Suprapubic skin (tissue), 4 donors: ENCODE results near the gene TPD52L1. TPM values are rescaled to one million over a fixed set of nuclear protein-coding genes. Genes with fewer than 3 reads are reported as not detected.
A peak's percentile ranks its signal among the peaks of the same experiment; 100 is the strongest.

Experiments
- DNase-seq, 2 donors: peaks; one replicate each; pipeline ENCODE4 v3.0.0-alpha.2; 2019; ENCODE audit warnings: low spot score in 2 of 2
- H3K27ac ChIP-seq: fragments of 200-600 bp; sonication (generic); one replicate; pipeline ENCODE4 v1.5.1; 2019
- H3K27me3 ChIP-seq: fragments of 200-600 bp; sonication (generic); one replicate; pipeline ENCODE4 v1.5.1; 2019
- H3K36me3 ChIP-seq: fragments of 200-600 bp; sonication (generic); one replicate; pipeline ENCODE4 v1.5.1; 2019
- H3K4me1 ChIP-seq: fragments of 200-600 bp; sonication (generic); one replicate; pipeline ENCODE4 v1.5.1; 2019
- H3K4me3 ChIP-seq: fragments of 200-600 bp; sonication (generic); one replicate; pipeline ENCODE4 v1.5.1; 2019; ENCODE audit warnings: mild to moderate bottlenecking
- H3K9me3 ChIP-seq: fragments of 200-600 bp; sonication (generic); one replicate; pipeline ENCODE4 v1.5.1; 2019
- CTCF ChIP-seq, 2 donors: fragments of 200-600 bp in 1 of 2; fragments of 450-650 bp in 1 of 2; sonication (generic) in 1 of 2; IDR thresholded peaks; one replicate each; pipeline ENCODE4 v1.5.1; 2016 to 2019; ENCODE audit warnings: antibody characterized with exemption in 2 of 2, mild to moderate bottlenecking in 1 of 2, moderate library complexity in 1 of 2
- EP300 ChIP-seq: sonication (generic); formaldehyde crosslinking; IDR thresholded peaks from one replicate; pipeline ENCODE4 v1.6.1; 2017; ENCODE audit warnings: antibody characterized with exemption
- POLR2A ChIP-seq, 2 donors: fragments of 450-650 bp; IDR thresholded peaks; one replicate each; pipeline ENCODE4 v1.6.1; 2017; ENCODE audit warnings: antibody characterized with exemption in 2 of 2, mild to moderate bottlenecking in 2 of 2, moderate library complexity in 2 of 2
- POLR2AphosphoS5 ChIP-seq, 3 donors: sonication (generic); formaldehyde crosslinking; IDR thresholded peaks; one replicate each; pipeline ENCODE4 v1.6.1; 2017; ENCODE audit warnings: antibody characterized with exemption in 3 of 3
- WGBS: methylation state at CpG from one replicate; pipeline ENCODE4 v1.1.5; 2018; 5-methylcytosine and 5-hydroxymethylcytosine counted together
- total RNA-seq, 4 donors: library from RNA; depleted of rRNA; stranded (reverse); fragments of >200 nt; gene quantifications; one replicate each; pipeline ENCODE4 v1.1.0, GENCODE V29; 2016

TPD52L1 gene
- total RNA-seq, 4 donors from 2014 or later: 146 to 202 (median 190) TPM

DNA sequence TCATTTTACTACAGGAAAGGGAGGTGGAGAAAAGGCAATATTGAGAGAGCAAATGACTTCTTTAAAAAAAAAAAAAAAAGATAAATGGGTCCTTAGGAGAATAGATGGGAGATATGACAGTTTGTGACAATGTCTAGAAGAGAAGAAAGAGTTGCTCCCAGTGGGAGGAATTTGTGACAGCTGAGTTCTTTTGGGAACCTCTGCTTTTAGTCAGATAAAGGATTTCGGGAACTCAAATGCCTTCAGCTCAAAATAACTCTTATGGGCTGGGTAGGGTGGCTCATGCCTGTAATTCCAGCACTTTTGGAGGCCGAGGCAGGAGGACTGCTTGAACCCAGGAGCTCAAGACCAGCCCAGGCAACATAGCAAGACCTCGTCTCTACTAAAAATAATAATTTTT is 13.1 kb downstream of the TPD52L1 start:
- Histone ChIP-seq H3K4me3 (no peak overlapping the region), H3K27ac (no peak overlapping the region), H3K4me1 (peaks cover 23% of the 10 kb centered on the region), H3K36me3 (no peaks in the 10 kb centered on the region), H3K9me3 (no peaks in the 10 kb centered on the region), H3K27me3 (no peaks in the 10 kb centered on the region)
- no peak for DNase-seq
- TF ChIP-seq POLR2A (IDR thresholded peaks at IDR 0.05) (no peak), CTCF (IDR thresholded peaks at IDR 0.05) (no peak), POLR2AphosphoS5 (IDR thresholded peaks at IDR 0.05) (no peak), EP300 (no peak)
- 89% methylated on average over 3 of the region's 3 CpGs for WGBS

DNA sequence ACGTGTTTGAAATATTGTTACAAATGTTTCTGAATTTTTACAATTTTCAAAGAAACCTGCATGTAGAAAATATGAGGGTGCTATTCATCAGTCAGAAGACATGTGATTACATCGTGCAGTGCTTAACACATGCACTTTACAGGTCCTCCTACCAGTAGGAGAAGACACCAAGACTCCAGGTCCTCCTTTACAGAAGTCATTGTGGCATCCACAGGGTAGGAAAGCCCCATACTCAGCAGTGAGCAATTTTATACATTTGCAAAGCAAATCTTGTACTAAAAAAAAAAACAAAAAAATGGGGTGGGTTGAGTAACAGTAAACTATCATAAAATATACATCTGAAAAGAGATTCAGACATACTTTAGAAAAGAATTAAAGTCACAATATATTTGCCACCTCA is 14.0 kb downstream of the TPD52L1 start:
- Histone ChIP-seq H3K27me3 (no peaks in the 10 kb centered on the region), H3K4me3 (no peak overlapping the region), H3K36me3 (no peaks in the 10 kb centered on the region), H3K9me3 (no peaks in the 10 kb centered on the region), H3K27ac (no peak overlapping the region), H3K4me1 (peaks cover 23% of the 10 kb centered on the region)
- WGBS: 88% methylated on average over 2 of the region's 2 CpGs
- no peak for TF ChIP-seq CTCF (IDR thresholded peaks at IDR 0.05)
- TF ChIP-seq POLR2A (IDR thresholded peaks at IDR 0.05): no peak
- TF ChIP-seq POLR2AphosphoS5 (IDR thresholded peaks at IDR 0.05): no peak
- TF ChIP-seq EP300: no peak
- no peak for DNase-seq

- 40% methylated on average over 3 of the region's 3 CpGs for WGBS
- no peak overlapping the region for H3K4me3 ChIP-seq
- H3K4me1 ChIP-seq: peaks cover 23% of the 10 kb centered on the region
- DNase-seq: no peak
- no peak overlapping the region for H3K27ac ChIP-seq
- H3K36me3 ChIP-seq: no peaks in the 10 kb centered on the region
- TF ChIP-seq CTCF (IDR thresholded peaks at IDR 0.05): no peak
- no peaks in the 10 kb centered on the region for H3K9me3 ChIP-seq
- H3K27me3 ChIP-seq: no peaks in the 10 kb centered on the region
These were observed 15.5 kb downstream of the TPD52L1 start for GRCh38 chr6:125169058-125169457.

DNA sequence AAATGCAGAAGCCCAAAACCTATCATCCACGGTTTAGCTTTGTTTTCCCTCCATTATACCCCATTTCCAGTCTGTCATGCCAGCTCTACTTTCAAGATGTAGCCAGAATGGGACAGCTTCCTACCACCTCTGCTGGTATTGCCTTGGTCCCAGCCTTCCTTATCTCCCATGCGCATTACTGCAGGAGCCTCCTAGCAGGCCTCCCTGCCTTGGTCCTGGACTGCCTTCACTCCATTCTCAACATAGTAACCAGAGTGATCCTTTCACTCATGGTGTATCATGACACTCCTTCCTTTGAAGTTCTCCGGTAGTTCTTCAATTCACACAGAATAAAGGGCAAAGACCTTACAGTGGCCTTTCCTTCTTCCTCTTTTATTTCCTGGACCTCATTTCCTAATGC is 15.9 kb downstream of the TPD52L1 start:
- Histone ChIP-seq H3K27ac (no peak overlapping the region), H3K4me1 (peaks cover 23% of the 10 kb centered on the region), H3K9me3 (no peaks in the 10 kb centered on the region), H3K27me3 (no peaks in the 10 kb centered on the region), H3K4me3 (no peak overlapping the region), H3K36me3 (no peaks in the 10 kb centered on the region)
- TF ChIP-seq POLR2AphosphoS5 (IDR thresholded peaks at IDR 0.05) (no peak), CTCF (IDR thresholded peaks at IDR 0.05) (no peak), POLR2A (IDR thresholded peaks at IDR 0.05) (no peak), EP300 (no peak)
- no peak for DNase-seq
- 71% methylated on average over 3 of the region's 3 CpGs for WGBS

DNA sequence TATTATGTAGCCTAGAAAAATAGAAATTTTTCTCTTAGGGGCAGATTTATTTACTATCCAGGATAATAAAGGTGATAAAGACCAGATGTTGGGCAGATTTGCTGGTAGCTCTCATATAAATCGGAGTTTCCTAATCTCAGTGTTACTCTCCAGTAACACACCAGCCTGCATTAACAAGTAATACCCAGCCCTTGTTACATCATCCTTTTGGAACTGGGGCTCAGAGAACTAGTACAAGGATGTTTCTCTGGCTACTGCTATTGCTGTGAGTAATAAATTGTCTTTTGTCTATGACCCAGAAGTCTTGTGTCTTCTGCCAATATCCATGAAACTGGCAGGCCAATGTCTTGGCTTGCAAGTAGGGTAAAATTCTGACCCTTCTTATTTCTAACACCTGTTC is 16.8 kb downstream of the TPD52L1 start:
- no peaks in the 10 kb centered on the region for H3K36me3 ChIP-seq
- no peaks in the 10 kb centered on the region for H3K9me3 ChIP-seq
- DNase-seq: no peak
- WGBS: 26% methylated on average over 1 of the region's 1 CpG
- no peak overlapping the region for H3K4me3 ChIP-seq
- H3K27me3 ChIP-seq: no peaks in the 10 kb centered on the region
- peaks cover 23% of the 10 kb centered on the region for H3K4me1 ChIP-seq
- H3K27ac ChIP-seq: peak overlapping the region; percentile 5
- TF ChIP-seq POLR2A (IDR thresholded peaks at IDR 0.05): no peak
- TF ChIP-seq CTCF (IDR thresholded peaks at IDR 0.05): no peak
- no peak for TF ChIP-seq POLR2AphosphoS5 (IDR thresholded peaks at IDR 0.05)
- no peak for TF ChIP-seq EP300
